Uterus (tissue), 4 donors: ENCODE measurements around the gene ZBP1. TPM values are rescaled to one million over a fixed set of nuclear protein-coding genes. Genes with fewer than 3 reads are reported as not detected.

Experiments used
- DNase-seq, 2 donors: peaks; one replicate each; pipeline ENCODE4 v3.0.0-alpha.2; 2019 to 2020
- H3K27ac ChIP-seq, 2 donors: fragments of 200-600 bp; sonication (generic); 1 replicate in 1 of 2; 2 replicates in 1 of 2; pipeline ENCODE4 v1.5.1; 2016 to 2018
- H3K27me3 ChIP-seq, 2 donors: fragments of 200-600 bp; sonication (generic); one replicate each; pipeline ENCODE4 v1.5.1; 2018 to 2019; ENCODE audit warnings: control low read depth in 1 of 2
- H3K36me3 ChIP-seq, 2 donors: fragments of 200-600 bp; sonication (generic); one replicate each; pipeline ENCODE4 v1.5.1; 2019; ENCODE audit warnings: control low read depth in 1 of 2
- H3K4me1 ChIP-seq, 2 donors: fragments of 200-600 bp; sonication (generic); one replicate each; pipeline ENCODE4 v1.5.1; 2018 to 2019; ENCODE audit warnings: control low read depth in 1 of 2
- H3K4me3 ChIP-seq, 2 donors: fragments of 200-600 bp; sonication (generic); 1 replicate in 1 of 2; 2 replicates in 1 of 2; pipeline ENCODE4 v1.5.1; 2018 to 2019; ENCODE audit warnings: mild to moderate bottlenecking in 1 of 2
- H3K9me3 ChIP-seq, 2 donors: fragments of 200-600 bp; sonication (generic); one replicate each; pipeline ENCODE4 v1.5.1; 2019; ENCODE audit warnings: control low read depth in 1 of 2
- POLR2A ChIP-seq, 2 donors: fragments of 450-650 bp; IDR thresholded peaks; one replicate each; pipeline ENCODE4 v1.6.1; 2016; ENCODE audit warnings: antibody characterized with exemption in 2 of 2, mild to moderate bottlenecking in 1 of 2, moderate library complexity in 1 of 2
- intact Hi-C: fragments of 100-400 bp; cut with DNase I; formaldehyde crosslinking; loops from one replicate; pipeline ENCODE4 v1.15.1; 2023; ENCODE audit warnings: low total_unique reads
- total RNA-seq, 4 donors: library from RNA; depleted of rRNA in 3 of 4; stranded (reverse); fragments of >200 nt in 3 of 4; gene quantifications; one replicate each; pipeline versions ENCODE4 v1.1.0 to v1.2.4, GENCODE V29; 2014 to 2023
- TF ChIP-seq, protein P1 (sequence below), 4 experiments: fragments of 200-600 bp in 2 of 4; fragments of 450-650 bp in 2 of 4; sonication (generic) in 2 of 4; IDR thresholded peaks; one replicate each; pipeline ENCODE4 v1.5.1; 2016 to 2019; ENCODE audit warnings: antibody characterized with exemption in 4 of 4, mild to moderate bottlenecking in 2 of 4, moderate library complexity in 1 of 4
- donor health status: DM: yes; HTN: yes; CAD: no.

Gene ZBP1
- total RNA-seq, 4 donors from 2014 or later, result 0.46 TPM; not detected in 3

DNA sequence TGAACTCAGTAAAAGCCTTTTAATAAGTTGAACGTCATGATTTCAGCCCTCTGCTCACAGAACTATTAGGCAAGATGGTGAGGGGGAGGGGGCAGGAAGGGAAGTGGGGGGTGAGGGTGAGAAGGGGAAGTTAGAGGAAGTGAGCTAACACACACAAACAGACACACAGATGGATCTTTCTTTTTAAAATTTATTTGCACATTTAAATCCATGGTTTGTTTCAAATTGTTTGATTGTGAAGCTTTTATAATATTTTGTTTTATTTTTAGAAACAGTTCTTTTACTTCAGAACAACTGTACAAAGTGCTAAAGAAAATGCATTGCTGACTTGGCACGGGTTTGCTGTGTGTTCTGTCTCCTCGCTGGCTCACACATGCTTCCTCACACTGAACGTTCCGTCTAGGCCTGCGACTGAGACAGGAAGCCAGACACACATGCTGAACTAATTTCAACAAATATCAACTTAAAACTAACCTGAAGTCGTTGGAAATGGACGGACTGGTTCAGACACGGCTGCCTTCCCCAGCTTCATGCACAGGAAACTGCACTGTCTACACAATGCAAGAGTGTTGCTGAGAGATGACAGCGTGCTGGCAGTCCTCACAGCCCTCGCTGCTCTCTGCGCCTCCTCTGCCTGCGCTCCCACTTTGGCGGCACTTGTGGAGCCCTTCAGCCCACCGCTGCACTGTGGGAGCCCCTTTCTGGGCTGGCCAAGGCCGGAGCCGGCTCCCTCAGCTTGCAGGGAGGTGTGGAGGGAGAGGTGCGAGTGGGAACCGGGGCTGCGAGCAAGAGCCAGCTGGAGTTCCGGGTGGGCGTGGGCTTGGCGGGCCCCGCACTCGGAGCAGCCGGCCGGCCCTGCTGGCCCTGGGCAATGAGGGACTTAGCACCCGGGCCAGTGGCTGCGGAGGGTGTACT lies 8.1 kb upstream of the ZBP1 start:
- intact Hi-C loops, result no loop called here
- Histone ChIP-seq H3K27ac (peak overlapping the region; percentile 71 to 74), H3K27me3 (no peaks in the 10 kb centered on the region), H3K9me3 (no peaks in the 10 kb centered on the region), H3K36me3 (no peaks in the 10 kb centered on the region), H3K4me1 (peaks cover 0 to 4% of the 10 kb centered on the region in 2 donors), H3K4me3 (no peak overlapping the region)
- TF ChIP-seq, protein P1, sequence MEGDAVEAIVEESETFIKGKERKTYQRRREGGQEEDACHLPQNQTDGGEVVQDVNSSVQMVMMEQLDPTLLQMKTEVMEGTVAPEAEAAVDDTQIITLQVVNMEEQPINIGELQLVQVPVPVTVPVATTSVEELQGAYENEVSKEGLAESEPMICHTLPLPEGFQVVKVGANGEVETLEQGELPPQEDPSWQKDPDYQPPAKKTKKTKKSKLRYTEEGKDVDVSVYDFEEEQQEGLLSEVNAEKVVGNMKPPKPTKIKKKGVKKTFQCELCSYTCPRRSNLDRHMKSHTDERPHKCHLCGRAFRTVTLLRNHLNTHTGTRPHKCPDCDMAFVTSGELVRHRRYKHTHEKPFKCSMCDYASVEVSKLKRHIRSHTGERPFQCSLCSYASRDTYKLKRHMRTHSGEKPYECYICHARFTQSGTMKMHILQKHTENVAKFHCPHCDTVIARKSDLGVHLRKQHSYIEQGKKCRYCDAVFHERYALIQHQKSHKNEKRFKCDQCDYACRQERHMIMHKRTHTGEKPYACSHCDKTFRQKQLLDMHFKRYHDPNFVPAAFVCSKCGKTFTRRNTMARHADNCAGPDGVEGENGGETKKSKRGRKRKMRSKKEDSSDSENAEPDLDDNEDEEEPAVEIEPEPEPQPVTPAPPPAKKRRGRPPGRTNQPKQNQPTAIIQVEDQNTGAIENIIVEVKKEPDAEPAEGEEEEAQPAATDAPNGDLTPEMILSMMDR (IDR thresholded peaks at IDR 0.05), result no peak
- TF ChIP-seq POLR2A (IDR thresholded peaks at IDR 0.05), result no peak
- peak; percentile 47 to 74 for DNase-seq

DNA sequence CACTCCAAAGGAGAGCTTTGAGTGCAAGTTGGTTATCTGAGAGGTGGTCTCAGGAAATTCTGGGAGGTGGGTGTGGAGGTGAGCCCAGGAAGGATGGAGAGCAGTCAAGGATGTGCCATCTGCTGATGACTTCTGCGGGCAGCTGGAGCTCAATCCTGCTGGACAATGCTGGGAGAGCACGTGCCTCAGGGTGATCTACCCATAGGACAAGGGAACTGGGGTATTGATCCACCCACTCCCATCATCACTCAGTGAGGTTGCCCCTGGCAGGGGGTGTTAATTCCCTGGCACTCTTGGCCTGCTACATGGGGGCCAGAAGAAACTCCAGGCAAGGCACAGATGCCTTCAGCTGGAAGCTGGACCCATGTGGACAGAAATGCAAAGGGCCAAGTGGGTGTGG lies 7.1 kb upstream of the ZBP1 start:
- Histone ChIP-seq H3K4me1 (peaks cover 0 to 4% of the 10 kb centered on the region in 2 donors), H3K36me3 (no peaks in the 10 kb centered on the region), H3K4me3 (no peak overlapping the region), H3K27ac (peak overlapping the region; percentile 71 to 74), H3K27me3 (no peaks in the 10 kb centered on the region), H3K9me3 (no peaks in the 10 kb centered on the region)
- no peak for DNase-seq
- intact Hi-C loops, result no loop called here
- TF ChIP-seq, protein P1 (IDR thresholded peaks at IDR 0.05), result no peak
- no peak for TF ChIP-seq POLR2A (IDR thresholded peaks at IDR 0.05)

DNA sequence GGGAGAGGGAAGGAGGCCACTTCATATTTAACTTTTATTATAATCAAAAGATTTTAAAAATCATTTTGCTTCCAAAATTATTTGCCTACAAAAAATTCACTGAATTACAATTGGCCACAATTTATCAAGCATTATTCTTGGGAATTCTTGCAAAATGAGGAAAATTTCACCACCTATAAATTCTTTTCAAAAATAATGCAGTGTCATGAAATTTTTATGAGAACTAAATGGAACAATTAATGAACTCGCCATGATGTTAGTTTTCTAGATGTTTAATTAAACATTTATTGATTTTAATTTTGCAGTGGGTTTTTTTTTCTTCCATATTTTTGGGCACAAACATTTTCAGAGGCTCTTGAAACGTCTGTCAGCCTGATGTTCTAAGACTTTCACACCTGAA lies 5.8 kb upstream of the ZBP1 start:
- H3K4me1 ChIP-seq, result peaks cover 0 to 4% of the 10 kb centered on the region in 2 donors
- H3K9me3 ChIP-seq, result no peaks in the 10 kb centered on the region
- intact Hi-C loops, result no loop called here
- no peaks in the 10 kb centered on the region for H3K36me3 ChIP-seq
- DNase-seq, result no peak
- H3K27ac ChIP-seq, result no peak overlapping the region
- TF ChIP-seq POLR2A (IDR thresholded peaks at IDR 0.05), result no peak
- TF ChIP-seq, protein P1 (IDR thresholded peaks at IDR 0.05), result no peak
- H3K27me3 ChIP-seq, result no peaks in the 10 kb centered on the region
- H3K4me3 ChIP-seq, result no peak overlapping the region

DNA sequence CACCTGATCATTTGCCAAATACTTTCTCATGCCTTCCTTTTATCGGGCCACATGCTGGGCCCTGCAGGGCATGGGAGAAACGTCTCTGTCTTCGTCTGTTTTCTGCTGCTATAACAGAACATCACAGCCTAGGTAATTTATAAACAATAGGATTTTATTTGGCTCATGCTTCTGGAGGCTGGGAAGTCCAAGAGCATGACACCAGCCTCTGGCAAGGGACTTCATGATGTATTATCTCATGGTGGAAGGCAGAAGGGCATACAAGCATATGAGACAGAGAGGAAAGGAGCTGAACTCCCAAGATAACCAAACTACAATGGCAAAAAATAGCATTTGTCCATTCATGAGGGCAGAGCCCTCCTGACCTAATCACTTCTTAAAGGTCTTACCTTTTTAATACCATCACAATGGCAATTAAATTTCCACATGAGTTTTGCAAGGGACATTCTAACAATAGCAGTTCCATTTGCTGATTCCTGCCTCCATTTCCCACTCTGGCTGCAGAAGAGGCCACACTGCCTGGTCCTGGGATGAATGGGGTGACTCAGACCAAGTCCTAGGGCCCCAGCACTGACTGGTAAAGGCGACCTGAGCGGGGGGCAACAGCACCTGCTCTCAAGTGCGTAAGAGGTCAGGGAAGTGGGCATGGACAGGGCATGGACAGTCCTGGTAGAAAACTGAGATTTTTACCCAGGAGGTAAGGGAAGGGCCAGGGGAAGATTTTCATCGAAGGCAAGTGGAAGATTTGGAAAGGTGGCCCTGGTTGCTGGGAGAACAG lies 5.1 kb upstream of the ZBP1 start:
- H3K36me3 ChIP-seq, result no peaks in the 10 kb centered on the region
- no peak for DNase-seq
- TF ChIP-seq, protein P1 (IDR thresholded peaks at IDR 0.05), result no peak
- no peak for TF ChIP-seq POLR2A (IDR thresholded peaks at IDR 0.05)

DNA sequence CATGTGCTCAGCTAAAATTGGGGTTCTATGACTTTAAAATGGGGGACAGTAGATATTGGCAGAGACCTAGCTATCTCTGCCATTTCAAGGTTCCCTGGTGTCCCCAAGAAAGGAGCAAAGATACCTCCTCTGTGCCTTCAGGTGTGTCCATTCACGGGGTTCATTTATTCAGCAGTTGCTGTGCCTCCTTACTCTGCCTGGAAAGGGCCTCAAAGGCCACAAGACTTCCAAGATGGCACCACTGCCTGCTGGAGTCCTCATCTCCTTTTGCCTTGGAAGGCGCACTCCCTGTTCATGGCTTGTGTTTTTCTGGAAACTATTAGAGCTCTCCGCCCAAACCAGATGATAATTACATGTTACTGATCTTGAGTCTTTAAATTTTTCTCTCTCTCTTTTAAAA lies 3.9 kb upstream of the ZBP1 start:
- intact Hi-C loops, result no loop called here

More for the DNA sequence above, 5.1 kb upstream of the ZBP1 start:
- Histone ChIP-seq H3K27ac (no peak overlapping the region), H3K4me3 (no peak overlapping the region), H3K4me1 (peaks cover 0 to 4% of the 10 kb centered on the region in 2 donors), H3K9me3 (no peaks in the 10 kb centered on the region), H3K27me3 (no peaks in the 10 kb centered on the region)
- intact Hi-C loops, result no loop called here

More for the DNA sequence above, 3.9 kb upstream of the ZBP1 start:
- Histone ChIP-seq H3K36me3 (no peaks in the 10 kb centered on the region), H3K27me3 (no peaks in the 10 kb centered on the region), H3K4me1 (peaks cover 0 to 4% of the 10 kb centered on the region in 2 donors), H3K27ac (no peak overlapping the region), H3K9me3 (no peaks in the 10 kb centered on the region), H3K4me3 (no peak overlapping the region)
- TF ChIP-seq, protein P1 (IDR thresholded peaks at IDR 0.05), result no peak
- no peak for TF ChIP-seq POLR2A (IDR thresholded peaks at IDR 0.05)
- DNase-seq, result no peak
